ENCODE data around the gene TCIRG1.
A peak's percentile ranks its signal among the peaks of the same experiment; 100 is the strongest.

TCIRG1 gene

GRCh38 chr11:68016904-68017817 lies 21.7 kb upstream of the TCIRG1 start:
- DNase-seq (ENCODE audit: low spot score): no peak

- no peak for DNase-seq (ENCODE audit: low spot score)
Measured at GRCh38 chr11:68017980-68018729, 20.7 kb upstream of the TCIRG1 start.

GRCh38 chr11:68018730-68019190 lies 20.1 kb upstream of the TCIRG1 start:
- no peak for DNase-seq (ENCODE audit: low spot score)

GRCh38 chr11:68019486-68019885 lies 19.3 kb upstream of the TCIRG1 start:
- no peak for DNase-seq (ENCODE audit: low spot score)

GRCh38 chr11:68020575-68020974 lies 18.2 kb upstream of the TCIRG1 start:
- DNase-seq (ENCODE audit: low spot score): no peak

GRCh38 chr11:68021167-68021787 lies 17.5 kb upstream of the TCIRG1 start:
- DNase-seq (ENCODE audit: low spot score): no peak

GRCh38 chr11:68022531-68022930 lies 16.3 kb upstream of the TCIRG1 start:
- no peak for DNase-seq (ENCODE audit: low spot score)

- no peak for DNase-seq (ENCODE audit: low spot score)
Measured at GRCh38 chr11:68024508-68024907, 14.3 kb upstream of the TCIRG1 start.

GRCh38 chr11:68025047-68025446 lies 13.8 kb upstream of the TCIRG1 start:
- no peak for DNase-seq (ENCODE audit: low spot score)

- DNase-seq (ENCODE audit: low spot score): no peak
Measured at GRCh38 chr11:68026391-68027105, 12.3 kb upstream of the TCIRG1 start.

GRCh38 chr11:68027667-68028066 lies 11.2 kb upstream of the TCIRG1 start:
- DNase-seq (ENCODE audit: low spot score): no peak

- no peak for DNase-seq (ENCODE audit: low spot score)
Measured at GRCh38 chr11:68028802-68029545, 9.9 kb upstream of the TCIRG1 start.

GRCh38 chr11:68030318-68031143 lies 8.3 kb upstream of the TCIRG1 start, which contains the start of gene NDUFS8:
Gene NDUFS8, plus strand, starts transcription at chr11:68030681. Its CDS starts 1,471 bp downstream, at chr11:68032152.
- DNase-seq (ENCODE audit: low spot score): peak; percentile 97

- no peak for DNase-seq (ENCODE audit: low spot score)
Measured at GRCh38 chr11:68031144-68031464, 7.7 kb upstream of the TCIRG1 start.

- no peak for DNase-seq (ENCODE audit: low spot score)
Measured at GRCh38 chr11:68032003-68032402, 6.8 kb upstream of the TCIRG1 start.

- DNase-seq (ENCODE audit: low spot score): no peak
Measured at GRCh38 chr11:68032997-68033707, 5.7 kb upstream of the TCIRG1 start.

- DNase-seq (ENCODE audit: low spot score): no peak
Measured at GRCh38 chr11:68033708-68034045, 5.1 kb upstream of the TCIRG1 start.

GRCh38 chr11:68035266-68035876 lies 3.5 kb upstream of the TCIRG1 start:
- DNase-seq (ENCODE audit: low spot score): no peak

- no peak for DNase-seq (ENCODE audit: low spot score)
Measured at GRCh38 chr11:68036141-68036716, 2.6 kb upstream of the TCIRG1 start.
